IMR-90 (cell line): ENCODE measurements around the gene BHLHE23. TPM values are rescaled to one million over a fixed set of nuclear protein-coding genes. Genes with fewer than 3 reads are reported as not detected.

Experiments used
- ATAC-seq: fragments of 200-7000 bp; cut with Tn5 transposase; 2 replicates; pipeline ENCODE4 v1.9.1; 2020; ENCODE audit warnings: low read depth, mild to moderate bottlenecking, moderate library complexity
- BruUV-seq: library from RNA; stranded (reverse); fragments of 400-500 nt; replicated peaks from 2 replicates; lab custom pipeline; 2021; lab: Mats Ljungman, UMichigan
- CTCF ChIA-PET: fragments of 300-600 bp; formaldehyde crosslinking; extraction: SDS; loops from one replicate; lab custom pipeline; 2021; ENCODE audit warnings: antibody characterized with exemption; lab: Yijun Ruan, JAX
- POLR2A ChIA-PET: fragments of 300-600 bp; sonication (Branson Sonifier 250); formaldehyde crosslinking; loops from one replicate; lab custom pipeline; 2022; ENCODE audit warnings: antibody characterized with exemption; ENCODE audit not compliant: unreplicated experiment; lab: Charles Lee
- DNase-seq: peaks from one replicate; pipeline ENCODE4 v3.0.0; 2013
- H2AFZ ChIP-seq: replicated peaks from 2 replicates; pipeline ENCODE3; 2013; ENCODE audit warnings: low read length, mild to moderate bottlenecking; ENCODE audit not compliant: poor library complexity
- H2AK5ac ChIP-seq: 2 replicates; pipeline ENCODE4 v1.6.1; 2013; ENCODE audit warnings: low read depth, low read length, inconsistent platforms
- H2AK9ac ChIP-seq: replicated peaks from 2 replicates; pipeline ENCODE3; 2013; ENCODE audit warnings: mild to moderate bottlenecking, low read depth, low read length, moderate library complexity; ENCODE audit not compliant: poor library complexity
- H2BK120ac ChIP-seq: 2 replicates; pipeline ENCODE4 v1.6.1; 2013; ENCODE audit warnings: low read depth, low read length, inconsistent platforms
- H2BK15ac ChIP-seq: 3 replicates; pipeline ENCODE4 v1.6.1; 2013; ENCODE audit warnings: low read depth, low read length, inconsistent platforms
- H2BK20ac ChIP-seq: 2 replicates; pipeline ENCODE4 v1.6.1; 2013; ENCODE audit warnings: low read depth, mild to moderate bottlenecking, inconsistent platforms, low read length, moderate library complexity
- H2BK5ac ChIP-seq: 2 replicates; pipeline ENCODE4 v1.6.1; 2013; ENCODE audit warnings: mild to moderate bottlenecking, low read depth, low read length, inconsistent platforms; ENCODE audit not compliant: poor library complexity, severe bottlenecking
- H3K14ac ChIP-seq: replicated peaks from 2 replicates; pipeline ENCODE4 v1.6.1; 2013; ENCODE audit warnings: low read depth, low read length, inconsistent platforms
- H3K18ac ChIP-seq: 2 replicates; pipeline ENCODE4 v1.6.1; 2013; ENCODE audit warnings: low read depth, low read length, control low read depth
- H3K23ac ChIP-seq: 2 replicates; pipeline ENCODE4 v1.6.1; 2013; ENCODE audit warnings: low read depth, low read length, inconsistent platforms
- H3K27ac ChIP-seq: 2 replicates; pipeline ENCODE4 v1.5.1; 2013; ENCODE audit warnings: mild to moderate bottlenecking, control low read depth, low read length; ENCODE audit not compliant: insufficient read depth
- H3K27me3 ChIP-seq: 2 replicates; pipeline ENCODE4 v1.6.1; 2013; ENCODE audit warnings: low read length; ENCODE audit not compliant: control insufficient read depth, insufficient read depth
- H3K36me3 ChIP-seq: 2 replicates; pipeline ENCODE4 v1.6.1; 2013; ENCODE audit warnings: low read length, mixed read lengths; ENCODE audit not compliant: control insufficient read depth, insufficient read depth
- H3K4ac ChIP-seq: 2 replicates; pipeline ENCODE4 v1.6.1; 2013; ENCODE audit warnings: low read depth, low read length, inconsistent platforms
- H3K4me1 ChIP-seq: 2 replicates; pipeline ENCODE4 v1.6.1; 2013; ENCODE audit warnings: low read length, mixed read lengths; ENCODE audit not compliant: control insufficient read depth, insufficient read depth
- H3K4me2 ChIP-seq: 2 replicates; pipeline ENCODE4 v1.6.1; 2013; ENCODE audit warnings: low read depth, mild to moderate bottlenecking, control low read depth, low read length, moderate library complexity
- H3K4me3 ChIP-seq: 2 replicates; pipeline ENCODE4 v1.5.1; 2013; ENCODE audit warnings: low read depth, mild to moderate bottlenecking, control low read depth, low read length, moderate library complexity; ENCODE audit not compliant: insufficient read depth
- H3K56ac ChIP-seq: 2 replicates; pipeline ENCODE4 v1.6.1; 2013; ENCODE audit warnings: low read length, inconsistent platforms; ENCODE audit not compliant: insufficient read depth; ENCODE audit errors: extremely low read depth
- H3K79me1 ChIP-seq, 2 experiments: 2 replicates each; pipeline ENCODE4 v1.6.1; 2013; ENCODE audit warnings: low read length in 2 of 2, inconsistent platforms in 1 of 2, low read depth in 1 of 2
- H3K9ac ChIP-seq: 2 replicates; pipeline ENCODE4 v1.6.1; 2013; ENCODE audit warnings: low read depth, low read length, control low read depth
- H3K9me1 ChIP-seq: 2 replicates; pipeline ENCODE4 v1.6.1; 2013; ENCODE audit warnings: low read length, inconsistent platforms; ENCODE audit not compliant: insufficient read depth
- H3K9me3 ChIP-seq: 2 replicates; pipeline ENCODE4 v1.6.1; 2013; ENCODE audit warnings: low read length; ENCODE audit not compliant: control insufficient read depth, insufficient read depth
- H4K20me1 ChIP-seq: 2 replicates; pipeline ENCODE4 v1.6.1; 2013; ENCODE audit warnings: low read length, inconsistent platforms; ENCODE audit not compliant: insufficient read depth
- H4K5ac ChIP-seq: 2 replicates; pipeline ENCODE4 v1.6.1; 2013; ENCODE audit warnings: mild to moderate bottlenecking, low read depth, low read length, control low read depth
- H4K8ac ChIP-seq, 2 experiments: 2 replicates each; pipeline ENCODE4 v1.6.1; 2013; ENCODE audit warnings: low read depth in 2 of 2, low read length in 2 of 2, control low read depth in 1 of 2, inconsistent platforms in 1 of 2
- H4K91ac ChIP-seq: 2 replicates; pipeline ENCODE4 v1.6.1; 2013; ENCODE audit warnings: low read depth, low read length, inconsistent platforms; ENCODE audit not compliant: insufficient read depth
- MAFK ChIP-seq: IDR thresholded peaks from 2 replicates; pipeline ENCODE4 v1.6.1; 2012; ENCODE audit warnings: low read depth, low read length, improper control_type of control experiment
- RCOR1 ChIP-seq: IDR thresholded peaks from 2 replicates; pipeline ENCODE4 v1.6.1; 2012; ENCODE audit warnings: mild to moderate bottlenecking, low read length, improper control_type of control experiment; ENCODE audit not compliant: insufficient replicate concordance
- USF2 ChIP-seq: fragments of 150-350 bp; IDR thresholded peaks from 2 replicates; pipeline ENCODE4 v1.6.1; 2017; ENCODE audit warnings: mild to moderate bottlenecking, antibody characterized with exemption, low read length, low read depth
- WGBS, 2 experiments: methylation state at CpG; one replicate each; pipeline versions ENCODE4 v1.1.5 to v1.1.7; 2013; ENCODE audit warnings: missing lambda C conversion rate in 2 of 2; ENCODE audit not compliant: insufficient read length in 1 of 2; ENCODE audit errors: extremely low coverage in 2 of 2; 5-methylcytosine and 5-hydroxymethylcytosine counted together
- dilution Hi-C: fragments of 300-500 bp; cut with HindIII; formaldehyde crosslinking; loops from one replicate; pipeline ENCODE4 v1.14.3; 2018; ENCODE audit warnings: low sequenced_read_pairs; ENCODE audit not compliant: unreplicated experiment
- in situ Hi-C: fragments of 300-500 bp; cut with MboI; formaldehyde crosslinking; loops from 3 replicates; pipeline ENCODE4 v1.14.3; 2019; ENCODE audit warnings: low sequenced_read_pairs, inconsistent platforms, mixed read lengths
- intact Hi-C: fragments of 100-400 bp; cut with micrococcal nuclease; formaldehyde crosslinking; loops from 2 replicates; pipeline ENCODE4 v1.10.0; 2022
- polyA plus RNA-seq, 3 experiments: library from polyadenylated mRNA; depleted of rRNA; stranded (reverse); fragments of >200 nt; gene quantifications; 2 replicates each; pipeline ENCODE4 v1.2.3, GENCODE V29; 2012; ENCODE audit warnings: low replicate concordance in 1 of 3
- total RNA-seq: library from RNA; depleted of rRNA; stranded (reverse); fragments of >200 nt; gene quantifications from 2 replicates; pipeline ENCODE4 v1.2.3, GENCODE V29; 2012
- TF ChIP-seq, protein P1 (sequence below): conservative IDR thresholded peaks from 2 replicates; pipeline ENCODE4 v1.5.1; 2012; ENCODE audit warnings: mild to moderate bottlenecking, low read depth, low read length, improper control_type of control experiment

Gene BHLHE23
- total and polyA plus RNA-seq, 2 of the 4 experiments (the other 2 are of a cell fraction): not detected

- WGBS, 2 experiments: 93% methylated on average over 24 of the region's 30 CpGs; no CpG with 5 or more reads in 1 of the 2 experiments
- CTCF ChIA-PET: no interaction called here
- peaks cover 11% of the 10 kb centered on the region; the same call in 1 of the 2 replicates for H3K27me3 ChIP-seq
- H3K9me1 ChIP-seq: peaks cover 4% of the 10 kb centered on the region; the same call in 1 of the 2 replicates
- no peak overlapping the region for H3K9ac ChIP-seq
- H4K8ac ChIP-seq: no peak overlapping the region
- POLR2A ChIA-PET: no interaction called here
- no peak overlapping the region for H2BK15ac ChIP-seq
- no peak overlapping the region for H4K5ac ChIP-seq
- no peak for ATAC-seq
- H3K23ac ChIP-seq: no peak overlapping the region
- no peak overlapping the region for H2BK20ac ChIP-seq
- no peak overlapping the region for H3K18ac ChIP-seq
- no peak overlapping the region for H2AFZ ChIP-seq
- H3K4me3 ChIP-seq: no peak overlapping the region
- H2AK9ac ChIP-seq: no peak overlapping the region
- H2BK120ac ChIP-seq: no peak overlapping the region
- H2BK5ac ChIP-seq: no peak overlapping the region
- H3K56ac ChIP-seq: no peak overlapping the region
- TF ChIP-seq RCOR1 (no peak), MAFK (no peak), USF2 (no peak)
- TF ChIP-seq, protein P1, sequence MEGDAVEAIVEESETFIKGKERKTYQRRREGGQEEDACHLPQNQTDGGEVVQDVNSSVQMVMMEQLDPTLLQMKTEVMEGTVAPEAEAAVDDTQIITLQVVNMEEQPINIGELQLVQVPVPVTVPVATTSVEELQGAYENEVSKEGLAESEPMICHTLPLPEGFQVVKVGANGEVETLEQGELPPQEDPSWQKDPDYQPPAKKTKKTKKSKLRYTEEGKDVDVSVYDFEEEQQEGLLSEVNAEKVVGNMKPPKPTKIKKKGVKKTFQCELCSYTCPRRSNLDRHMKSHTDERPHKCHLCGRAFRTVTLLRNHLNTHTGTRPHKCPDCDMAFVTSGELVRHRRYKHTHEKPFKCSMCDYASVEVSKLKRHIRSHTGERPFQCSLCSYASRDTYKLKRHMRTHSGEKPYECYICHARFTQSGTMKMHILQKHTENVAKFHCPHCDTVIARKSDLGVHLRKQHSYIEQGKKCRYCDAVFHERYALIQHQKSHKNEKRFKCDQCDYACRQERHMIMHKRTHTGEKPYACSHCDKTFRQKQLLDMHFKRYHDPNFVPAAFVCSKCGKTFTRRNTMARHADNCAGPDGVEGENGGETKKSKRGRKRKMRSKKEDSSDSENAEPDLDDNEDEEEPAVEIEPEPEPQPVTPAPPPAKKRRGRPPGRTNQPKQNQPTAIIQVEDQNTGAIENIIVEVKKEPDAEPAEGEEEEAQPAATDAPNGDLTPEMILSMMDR: no peak
- no peak overlapping the region for H3K4me2 ChIP-seq
- no peak overlapping the region for H3K14ac ChIP-seq
- H4K91ac ChIP-seq: no peak overlapping the region
- H3K9me3 ChIP-seq: no peaks in the 10 kb centered on the region
- no peak for DNase-seq
- H3K79me1 ChIP-seq: no peaks in the 10 kb centered on the region
- peaks cover 1% of the 10 kb centered on the region; the same call in 1 of the 2 replicates for H3K36me3 ChIP-seq
- no peak overlapping the region for H2AK5ac ChIP-seq
- H4K20me1 ChIP-seq: no peaks in the 10 kb centered on the region
- in situ Hi-C loops (no loop called here), intact Hi-C loops (no loop called here), dilution Hi-C loops (no loop called here)
- H3K4ac ChIP-seq: no peak overlapping the region
- no peak overlapping the region for H3K27ac ChIP-seq
- no TSS peak for BruUV-seq
- H3K4me1 ChIP-seq: no peaks in the 10 kb centered on the region
Observed at GRCh38 chr20:62962221-62962879, 44.4 kb downstream of the BHLHE23 start.
